Fibroblast of skin of right biceps (primary cell): ENCODE results near the gene EPHB2.

ENCODE experiments used
- DNase-seq: peaks from one replicate; pipeline ENCODE4 v3.0.0-alpha.2; 2013

Gene EPHB2

GRCh38 chr1:22722901-22723550 is 12.4 kb downstream of the EPHB2 start:
- no peak for DNase-seq

GRCh38 chr1:22727873-22728272 is 17.2 kb downstream of the EPHB2 start:
- no peak for DNase-seq

GRCh38 chr1:22728751-22729399 is 18.2 kb downstream of the EPHB2 start:
- DNase-seq, result no peak

- DNase-seq, result no peak
Observed at GRCh38 chr1:22729400-22729773, 18.7 kb downstream of the EPHB2 start.

- DNase-seq, result no peak
Observed at GRCh38 chr1:22729912-22730311, 19.3 kb downstream of the EPHB2 start.

GRCh38 chr1:22731924-22732720 is 21.5 kb downstream of the EPHB2 start:
- DNase-seq, result no peak

- DNase-seq, result no peak
Observed at GRCh38 chr1:22733643-22734042, 23.0 kb downstream of the EPHB2 start.

GRCh38 chr1:22736501-22737080 is 26.0 kb downstream of the EPHB2 start:
- no peak for DNase-seq

- no peak for DNase-seq
Observed at GRCh38 chr1:22737374-22738068, 26.9 kb downstream of the EPHB2 start.

- DNase-seq, result no peak
Observed at GRCh38 chr1:22738069-22738435, 27.4 kb downstream of the EPHB2 start.

GRCh38 chr1:22738522-22738921 is 27.9 kb downstream of the EPHB2 start:
- peak; percentile 38 for DNase-seq

GRCh38 chr1:22739648-22740385 is 29.2 kb downstream of the EPHB2 start:
- peak; percentile 97 for DNase-seq

- DNase-seq, result no peak
Observed at GRCh38 chr1:22741118-22741517, 30.5 kb downstream of the EPHB2 start.

- peak; percentile 79 for DNase-seq
Observed at GRCh38 chr1:22745669-22746585, 35.3 kb downstream of the EPHB2 start.

GRCh38 chr1:22747021-22747734 is 36.5 kb downstream of the EPHB2 start:
- DNase-seq, result peak; percentile 88

- no peak for DNase-seq
Observed at GRCh38 chr1:22747735-22748073, 37.1 kb downstream of the EPHB2 start.

- no peak for DNase-seq
Observed at GRCh38 chr1:22749503-22749902, 38.9 kb downstream of the EPHB2 start.

- peak; percentile 97 for DNase-seq
Observed at GRCh38 chr1:22749919-22750684, 39.5 kb downstream of the EPHB2 start.

- no peak for DNase-seq
Observed at GRCh38 chr1:22750685-22751051, 40.0 kb downstream of the EPHB2 start.

GRCh38 chr1:22751124-22751531 is 40.5 kb downstream of the EPHB2 start:
- DNase-seq, result no peak
